ENCODE measurements around the gene ZNF827.
A peak's percentile ranks its signal among the peaks of the same experiment; 100 is the strongest.

Gene ZNF827

GRCh38 chr4:145757188-145757587 lies 181.4 kb downstream of the ZNF827 start:
- Mint-ChIP-seq H3K27ac (peak overlapping the region; percentile 92), H3K4me1 (peaks cover 45% of the 10 kb centered on the region), H3K9me3 (no peaks in the 10 kb centered on the region), H3K4me3 (peak overlapping the region; percentile 10), H3K27me3 (peaks cover 2% of the 10 kb centered on the region), H3K36me3 (ENCODE audit: low read depth) (peaks cover 43% of the 10 kb centered on the region)
- DNase-seq (no peak), ATAC-seq (no peak)

GRCh38 chr4:145756244-145756643 lies 182.4 kb downstream of the ZNF827 start:
- DNase-seq (no peak), ATAC-seq (peak; percentile 69)
- Mint-ChIP-seq H3K36me3 (ENCODE audit: low read depth) (peaks cover 38% of the 10 kb centered on the region), H3K4me1 (peaks cover 45% of the 10 kb centered on the region), H3K27ac (peak overlapping the region; percentile 92), H3K27me3 (peaks cover 9% of the 10 kb centered on the region), H3K9me3 (no peaks in the 10 kb centered on the region), H3K4me3 (peak overlapping the region; percentile 22)

GRCh38 chr4:145755802-145756201 lies 182.8 kb downstream of the ZNF827 start:
- Mint-ChIP-seq H3K27ac (peak overlapping the region; percentile 92), H3K4me3 (peak overlapping the region; percentile 22), H3K9me3 (no peaks in the 10 kb centered on the region), H3K4me1 (peaks cover 45% of the 10 kb centered on the region), H3K36me3 (ENCODE audit: low read depth) (peaks cover 35% of the 10 kb centered on the region), H3K27me3 (peaks cover 14% of the 10 kb centered on the region)
- DNase-seq (peak; percentile 14), ATAC-seq (peak; percentile 82)

DNA sequence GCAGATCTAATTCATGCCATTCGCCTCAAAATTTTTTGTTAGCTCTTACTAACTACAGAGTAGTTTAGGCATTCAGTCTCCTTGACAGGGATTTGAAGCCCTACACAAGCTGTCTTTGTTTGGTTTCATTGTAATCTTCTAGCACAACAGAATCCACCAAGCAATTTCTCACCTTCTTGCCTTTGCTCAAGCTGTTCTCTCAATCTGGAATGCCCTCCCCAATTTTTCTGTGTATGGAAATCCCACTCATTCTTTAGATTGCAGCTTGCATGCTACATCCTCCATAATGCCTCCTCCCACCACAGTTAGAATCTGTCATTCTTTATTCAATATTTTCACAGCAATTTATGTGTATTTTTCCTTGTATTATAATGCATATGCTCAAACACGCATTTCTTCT lies 195.0 kb downstream of the ZNF827 start:
- DNase-seq (no peak), ATAC-seq (no peak)
- Mint-ChIP-seq H3K27ac (no peak overlapping the region), H3K4me1 (no peaks in the 10 kb centered on the region), H3K4me3 (no peak overlapping the region), H3K27me3 (peaks cover 46% of the 10 kb centered on the region), H3K9me3 (peaks cover 6% of the 10 kb centered on the region), H3K36me3 (ENCODE audit: low read depth) (no peaks in the 10 kb centered on the region)

- ATAC-seq (no peak), DNase-seq (no peak)
- peaks cover 6% of the 10 kb centered on the region for H3K9me3 Mint-ChIP-seq
- H3K4me1 Mint-ChIP-seq: no peaks in the 10 kb centered on the region
- H3K27me3 Mint-ChIP-seq: peaks cover 23% of the 10 kb centered on the region
- H3K36me3 Mint-ChIP-seq (ENCODE audit: low read depth): no peaks in the 10 kb centered on the region
- no peak overlapping the region for H3K27ac Mint-ChIP-seq
- H3K4me3 Mint-ChIP-seq: no peak overlapping the region
Observed at GRCh38 chr4:145740806-145741205, 197.8 kb downstream of the ZNF827 start.

- Mint-ChIP-seq H3K27ac (no peak overlapping the region), H3K36me3 (ENCODE audit: low read depth) (no peaks in the 10 kb centered on the region), H3K27me3 (peaks cover 16% of the 10 kb centered on the region), H3K9me3 (no peaks in the 10 kb centered on the region), H3K4me3 (no peak overlapping the region), H3K4me1 (peaks cover 2% of the 10 kb centered on the region)
- DNase-seq: no peak
- ATAC-seq: no peak
Observed at GRCh38 chr4:145739845-145740244, 198.8 kb downstream of the ZNF827 start.

- peaks cover under 1% of the 10 kb centered on the region for H3K27me3 Mint-ChIP-seq
- H3K4me1 Mint-ChIP-seq: peaks cover 20% of the 10 kb centered on the region
- H3K9me3 Mint-ChIP-seq: no peaks in the 10 kb centered on the region
- DNase-seq (no peak), ATAC-seq (no peak)
- no peak overlapping the region for H3K4me3 Mint-ChIP-seq
- H3K36me3 Mint-ChIP-seq (ENCODE audit: low read depth): no peaks in the 10 kb centered on the region
- no peak overlapping the region for H3K27ac Mint-ChIP-seq
Observed at GRCh38 chr4:145736241-145736831, 202.3 kb downstream of the ZNF827 start.

- Mint-ChIP-seq H3K36me3 (ENCODE audit: low read depth) (no peaks in the 10 kb centered on the region), H3K9me3 (no peaks in the 10 kb centered on the region), H3K27ac (no peak overlapping the region), H3K4me3 (no peak overlapping the region), H3K4me1 (peaks cover 23% of the 10 kb centered on the region), H3K27me3 (peaks cover 5% of the 10 kb centered on the region)
- no peak for ATAC-seq
- DNase-seq: no peak
Observed at GRCh38 chr4:145735827-145736226, 202.8 kb downstream of the ZNF827 start.

- Mint-ChIP-seq H3K4me3 (no peak overlapping the region), H3K27ac (no peak overlapping the region), H3K27me3 (peaks cover 8% of the 10 kb centered on the region), H3K36me3 (ENCODE audit: low read depth) (no peaks in the 10 kb centered on the region), H3K4me1 (peaks cover 23% of the 10 kb centered on the region), H3K9me3 (no peaks in the 10 kb centered on the region)
- DNase-seq: no peak
- ATAC-seq: no peak
Observed at GRCh38 chr4:145735347-145735675, 203.3 kb downstream of the ZNF827 start.

GRCh38 chr4:145734576-145735346 lies 203.9 kb downstream of the ZNF827 start:
- DNase-seq (no peak), ATAC-seq (peak; percentile 18)
- H3K27me3 Mint-ChIP-seq: peaks cover 11% of the 10 kb centered on the region
- H3K4me1 Mint-ChIP-seq: peaks cover 23% of the 10 kb centered on the region
- no peaks in the 10 kb centered on the region for H3K36me3 Mint-ChIP-seq (ENCODE audit: low read depth)
- no peaks in the 10 kb centered on the region for H3K9me3 Mint-ChIP-seq
- no peak overlapping the region for H3K27ac Mint-ChIP-seq
- H3K4me3 Mint-ChIP-seq: no peak overlapping the region

- Mint-ChIP-seq H3K4me3 (peak overlapping the region; percentile 71), H3K27ac (no peak overlapping the region)
- DNase-seq: no peak
Observed at GRCh38 chr4:145734031-145734430, 204.6 kb downstream of the ZNF827 start.

DNA sequence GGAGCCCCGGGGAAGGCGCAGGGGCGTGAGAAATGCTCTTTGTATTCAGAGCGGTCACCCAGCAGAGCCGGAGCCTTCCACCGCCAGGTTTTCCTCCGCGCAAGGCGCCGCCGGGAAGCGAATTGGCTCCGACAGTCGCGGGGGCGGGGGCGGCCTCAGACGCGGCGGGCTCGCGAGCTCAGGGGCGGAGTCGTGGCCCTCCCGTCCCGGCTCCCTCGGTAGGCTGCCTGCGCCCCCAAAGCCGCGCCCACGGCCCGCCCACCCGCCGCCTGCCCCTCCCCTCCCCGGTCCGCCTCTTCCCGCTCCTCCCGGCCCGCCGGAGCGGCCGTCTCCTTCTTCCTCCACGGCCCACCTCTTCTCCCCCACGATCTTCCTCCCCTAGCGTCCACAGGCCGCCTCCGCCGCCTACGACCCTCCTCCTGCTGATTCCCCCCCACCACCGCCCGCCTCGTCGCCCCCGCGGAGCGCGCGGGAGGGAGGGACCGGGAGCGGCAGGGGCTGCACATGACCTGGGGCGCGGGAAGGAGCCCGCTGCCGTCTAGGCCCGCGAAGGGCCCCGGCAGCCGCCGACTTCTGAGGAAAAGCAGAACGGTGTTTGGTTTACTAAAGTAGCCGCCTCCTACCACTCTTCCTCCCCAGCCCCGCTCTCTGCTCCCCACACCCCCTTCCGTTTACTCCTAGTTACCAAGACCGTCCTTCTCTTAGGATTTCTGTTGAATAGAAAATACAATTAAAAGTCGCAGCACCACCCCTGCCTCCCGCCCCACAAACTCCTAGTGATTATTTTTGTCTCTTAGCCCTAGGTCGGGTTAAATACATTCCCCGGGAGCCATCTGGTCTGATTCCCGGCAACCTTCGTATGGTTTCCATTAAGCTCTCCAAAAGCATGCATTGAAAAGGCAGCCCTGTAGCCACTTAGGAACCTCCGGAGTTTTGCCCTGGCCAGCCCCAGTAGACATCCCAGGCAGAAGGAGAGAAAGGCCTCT lies 205.4 kb downstream of the ZNF827 start:
- Mint-ChIP-seq H3K27ac (no peak overlapping the region), H3K9me3 (no peaks in the 10 kb centered on the region), H3K27me3 (peaks cover 18% of the 10 kb centered on the region), H3K4me3 (peak overlapping the region; percentile 71), H3K36me3 (ENCODE audit: low read depth) (no peaks in the 10 kb centered on the region), H3K4me1 (peaks cover 23% of the 10 kb centered on the region)
- ATAC-seq: peak; percentile 91
- peak; percentile 88 for DNase-seq

More at GRCh38 chr4:145734031-145734430, 204.6 kb downstream of the ZNF827 start:
- Mint-ChIP-seq H3K36me3 (ENCODE audit: low read depth) (no peaks in the 10 kb centered on the region), H3K9me3 (no peaks in the 10 kb centered on the region), H3K27me3 (peaks cover 15% of the 10 kb centered on the region), H3K4me1 (peaks cover 23% of the 10 kb centered on the region)
- ATAC-seq: no peak

DNA sequence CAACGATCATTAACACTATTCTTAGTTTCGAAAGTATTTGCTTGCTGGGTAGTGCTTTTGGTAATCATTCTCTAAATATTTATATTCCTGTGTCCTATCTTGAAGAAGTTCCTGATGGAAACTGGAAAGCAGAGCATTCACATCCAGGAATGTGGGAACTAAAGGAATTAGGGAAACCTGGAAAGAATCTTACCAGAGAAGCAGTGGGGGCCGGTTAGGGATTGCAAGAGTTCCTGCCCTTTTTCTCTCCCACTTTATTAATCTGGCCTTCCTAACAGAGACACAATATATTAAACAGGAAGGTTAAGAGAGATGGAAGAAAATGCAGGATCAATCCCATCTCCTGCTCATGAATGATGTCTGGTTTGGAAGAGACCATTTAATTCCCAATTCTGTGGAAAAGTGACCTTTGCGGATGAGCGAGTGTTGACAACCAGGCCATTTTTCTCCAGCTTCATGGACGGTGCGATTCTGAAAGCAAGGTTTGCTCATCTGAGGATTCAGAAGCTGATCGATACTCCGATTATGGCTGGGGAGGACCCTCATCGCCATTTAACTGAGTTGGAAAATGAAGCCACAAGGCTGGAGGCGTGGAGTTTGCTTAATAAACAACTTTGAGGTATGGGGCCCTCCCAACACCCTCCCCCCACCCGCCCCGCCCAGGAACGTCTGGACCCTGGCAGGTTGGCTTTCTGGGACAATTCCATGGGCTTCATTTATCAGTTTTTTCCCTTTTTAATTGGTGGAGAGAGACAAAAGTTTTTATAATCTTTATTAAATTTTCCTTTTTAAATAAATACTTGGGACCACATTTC lies 206.4 kb downstream of the ZNF827 start:
- Mint-ChIP-seq H3K4me1 (peaks cover 23% of the 10 kb centered on the region), H3K9me3 (no peaks in the 10 kb centered on the region), H3K36me3 (ENCODE audit: low read depth) (no peaks in the 10 kb centered on the region), H3K27ac (no peak overlapping the region), H3K4me3 (peak overlapping the region; percentile 71), H3K27me3 (peaks cover 20% of the 10 kb centered on the region)
- DNase-seq: no peak
- ATAC-seq: no peak

- ATAC-seq (no peak), DNase-seq (no peak)
- H3K4me3 Mint-ChIP-seq: no peak overlapping the region
- H3K27ac Mint-ChIP-seq: no peak overlapping the region
- no peaks in the 10 kb centered on the region for H3K9me3 Mint-ChIP-seq
- H3K36me3 Mint-ChIP-seq (ENCODE audit: low read depth): no peaks in the 10 kb centered on the region
- peaks cover 20% of the 10 kb centered on the region for H3K27me3 Mint-ChIP-seq
- peaks cover 23% of the 10 kb centered on the region for H3K4me1 Mint-ChIP-seq
Observed at GRCh38 chr4:145731028-145731427, 207.6 kb downstream of the ZNF827 start.
